Ascending aorta (tissue), 2 donors: ENCODE data around the gene RPUSD1. TPM values are rescaled to one million over a fixed set of nuclear protein-coding genes. Genes with fewer than 3 reads are reported as not detected.

Experiments
- DNase-seq, 2 donors: peaks; one replicate each; pipeline ENCODE4 v3.0.0-alpha.2; 2019; ENCODE audit warnings: low spot score in 2 of 2
- H3K27ac ChIP-seq, 2 donors: fragments of 200-600 bp; sonication (generic); one replicate each; pipeline ENCODE4 v1.5.1; 2016 to 2017; ENCODE audit warnings: mild to moderate bottlenecking in 1 of 2
- H3K27me3 ChIP-seq: fragments of 200-600 bp; sonication (generic); one replicate; pipeline ENCODE4 v1.5.1; 2017
- H3K36me3 ChIP-seq, 2 donors: fragments of 200-600 bp; sonication (generic); one replicate each; pipeline ENCODE4 v1.5.1; 2016
- H3K4me1 ChIP-seq, 2 donors: fragments of 200-600 bp; sonication (generic); one replicate each; pipeline ENCODE4 v1.5.1; 2016 to 2017; ENCODE audit warnings: mild to moderate bottlenecking in 1 of 2
- H3K4me3 ChIP-seq, 2 donors: fragments of 200-600 bp; sonication (generic); one replicate each; pipeline ENCODE4 v1.5.1; 2016 to 2017; ENCODE audit warnings: mild to moderate bottlenecking in 1 of 2
- H3K9me3 ChIP-seq, 2 donors: fragments of 200-600 bp; sonication (generic); one replicate each; pipeline ENCODE4 v1.5.1; 2016
- intact Hi-C: fragments of 100-400 bp; cut with DNase I; formaldehyde crosslinking; loops from one replicate; pipeline ENCODE4 v1.15.1; 2023
- total RNA-seq: library from RNA; depleted of rRNA; stranded (reverse); fragments of >200 nt; gene quantifications from one replicate; pipeline ENCODE4 v1.1.0, GENCODE V29; 2016
- TF ChIP-seq, protein P1 (sequence below), 3 experiments: fragments of 200-600 bp in 2 of 3; fragments of 450-650 bp in 1 of 3; sonication (generic) in 2 of 3; IDR thresholded peaks; one replicate each; pipeline ENCODE4 v1.5.1; 2016 to 2019; ENCODE audit warnings: antibody characterized with exemption in 3 of 3, mild to moderate bottlenecking in 1 of 3, moderate library complexity in 1 of 3

The RPUSD1 gene
- total RNA-seq, 1 donor from 2014 or later, result 4.8 TPM

DNA sequence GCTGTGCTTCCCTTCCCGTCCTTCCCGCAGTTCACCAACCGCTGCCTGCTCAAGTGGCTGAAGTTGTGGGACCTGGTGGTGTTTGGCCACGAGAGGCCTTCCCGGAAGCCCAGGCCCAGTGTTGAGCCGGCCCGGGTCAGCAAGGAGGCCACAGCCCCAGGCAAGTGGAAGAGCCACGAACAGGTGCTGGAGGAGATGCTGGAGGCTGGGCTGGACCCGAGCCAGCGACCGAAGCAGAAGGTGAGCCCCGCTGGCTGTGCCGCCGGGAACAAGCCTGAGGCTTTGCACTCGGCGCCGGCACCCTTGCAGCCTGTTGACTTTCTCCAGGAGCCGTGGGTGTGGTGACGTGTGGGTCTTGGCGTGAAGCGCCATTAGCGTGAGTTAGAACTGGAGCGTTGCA is 3.0 kb upstream of the RPUSD1 start:
- H3K36me3 ChIP-seq, result peaks cover 0 to 5% of the 10 kb centered on the region in 2 donors

GRCh38 chr16:790086-790485 is 1.9 kb upstream of the RPUSD1 start:
- peaks cover 0 to 9% of the 10 kb centered on the region in 2 donors for H3K36me3 ChIP-seq
- H3K27me3 ChIP-seq, result no peaks in the 10 kb centered on the region

More for the DNA sequence above, 3.0 kb upstream of the RPUSD1 start:
- H3K27me3 ChIP-seq, result no peaks in the 10 kb centered on the region
- TF ChIP-seq, protein P1, sequence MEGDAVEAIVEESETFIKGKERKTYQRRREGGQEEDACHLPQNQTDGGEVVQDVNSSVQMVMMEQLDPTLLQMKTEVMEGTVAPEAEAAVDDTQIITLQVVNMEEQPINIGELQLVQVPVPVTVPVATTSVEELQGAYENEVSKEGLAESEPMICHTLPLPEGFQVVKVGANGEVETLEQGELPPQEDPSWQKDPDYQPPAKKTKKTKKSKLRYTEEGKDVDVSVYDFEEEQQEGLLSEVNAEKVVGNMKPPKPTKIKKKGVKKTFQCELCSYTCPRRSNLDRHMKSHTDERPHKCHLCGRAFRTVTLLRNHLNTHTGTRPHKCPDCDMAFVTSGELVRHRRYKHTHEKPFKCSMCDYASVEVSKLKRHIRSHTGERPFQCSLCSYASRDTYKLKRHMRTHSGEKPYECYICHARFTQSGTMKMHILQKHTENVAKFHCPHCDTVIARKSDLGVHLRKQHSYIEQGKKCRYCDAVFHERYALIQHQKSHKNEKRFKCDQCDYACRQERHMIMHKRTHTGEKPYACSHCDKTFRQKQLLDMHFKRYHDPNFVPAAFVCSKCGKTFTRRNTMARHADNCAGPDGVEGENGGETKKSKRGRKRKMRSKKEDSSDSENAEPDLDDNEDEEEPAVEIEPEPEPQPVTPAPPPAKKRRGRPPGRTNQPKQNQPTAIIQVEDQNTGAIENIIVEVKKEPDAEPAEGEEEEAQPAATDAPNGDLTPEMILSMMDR (IDR thresholded peaks at IDR 0.05), result no peak
- intact Hi-C loops, result no loop called here
- no peak overlapping the region for H3K27ac ChIP-seq
- H3K9me3 ChIP-seq, result no peaks in the 10 kb centered on the region
- no peak overlapping the region for H3K4me3 ChIP-seq
- DNase-seq, result no peak
- H3K4me1 ChIP-seq, result peaks cover 7 to 17% of the 10 kb centered on the region in 2 donors

DNA sequence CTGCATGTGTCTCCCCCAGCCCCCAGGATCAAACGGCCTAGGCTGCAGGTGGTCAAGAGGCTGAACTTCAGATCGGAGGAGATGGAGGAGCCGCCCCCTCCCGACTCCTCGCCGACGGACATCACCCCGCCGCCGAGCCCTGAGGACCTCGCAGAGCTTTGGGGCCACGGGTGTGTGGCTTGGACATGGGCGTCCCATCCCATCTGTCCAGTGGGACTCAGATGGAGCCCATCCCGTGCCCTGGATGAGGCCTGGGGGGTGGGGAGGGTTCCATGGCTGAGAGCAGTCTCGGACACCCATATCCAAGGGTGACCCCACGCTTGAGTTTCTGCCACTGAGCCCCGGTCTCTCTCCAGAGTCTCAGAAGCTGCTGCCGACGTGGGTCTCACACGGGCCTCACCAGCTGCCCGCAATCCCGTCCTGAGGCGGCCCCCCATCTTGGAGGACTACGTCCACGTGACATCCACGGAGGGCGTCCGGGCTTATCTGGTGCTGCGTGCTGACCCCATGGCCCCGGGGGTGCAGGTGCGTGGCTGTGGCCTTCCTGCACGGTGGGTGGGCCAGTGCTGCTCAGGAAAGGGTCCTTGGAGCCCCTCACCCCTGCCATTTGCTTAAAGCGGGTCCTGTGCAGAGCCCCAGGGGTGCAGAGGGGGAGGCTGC is 1.1 kb upstream of the RPUSD1 start:
- no peaks in the 10 kb centered on the region for H3K9me3 ChIP-seq
- H3K27ac ChIP-seq, result no peak overlapping the region
- intact Hi-C loops, result loop anchor here (2.0 to 10.0 kb wide), 4 partner anchors 49 to 265 kb away; partner anchors contain the start of genes CIAO3, LMF1 and METRN
- DNase-seq, result no peak
- peaks cover 0 to 9% of the 10 kb centered on the region in 2 donors for H3K36me3 ChIP-seq
- no peaks in the 10 kb centered on the region for H3K27me3 ChIP-seq
- peaks cover 7 to 17% of the 10 kb centered on the region in 2 donors for H3K4me1 ChIP-seq
- peak overlapping the region; percentile 81 to 92 for H3K4me3 ChIP-seq
- TF ChIP-seq, protein P1 (IDR thresholded peaks at IDR 0.05), result no peak

More at GRCh38 chr16:790086-790485, 1.9 kb upstream of the RPUSD1 start:
- H3K4me3 ChIP-seq, result no peak overlapping the region
- no peak for DNase-seq
- no peaks in the 10 kb centered on the region for H3K9me3 ChIP-seq
- H3K27ac ChIP-seq, result no peak overlapping the region
- H3K4me1 ChIP-seq, result peaks cover 7 to 17% of the 10 kb centered on the region in 2 donors
- TF ChIP-seq, protein P1 (IDR thresholded peaks at IDR 0.05), result no peak
- intact Hi-C loops, result no loop called here

- Histone ChIP-seq H3K36me3 (peaks cover 0 to 9% of the 10 kb centered on the region in 2 donors), H3K4me3 (peak within 1 kb of the TSS; percentile 92 to 99), H3K27me3 (no peaks in the 10 kb centered on the region), H3K4me1 (peaks cover 7 to 17% of the 10 kb centered on the region in 2 donors), H3K27ac (peak within 1 kb of the TSS; percentile 21 to 49), H3K9me3 (no peaks in the 10 kb centered on the region)
- DNase-seq, result peak; percentile 63 to 95
- intact Hi-C loops, result loop anchor here (1.0 to 10.0 kb wide), 5 partner anchors 19 to 266 kb away; partner anchors contain the start of genes CIAO3, LMF1 and METRN
- TF ChIP-seq, protein P1 (IDR thresholded peaks at IDR 0.05), result no peak
Observed at GRCh38 chr16:788399-789126, 382 bp upstream of the RPUSD1 start, which contains the start of gene CHTF18. CHTF18 (plus strand) TSS chr16:788620; CDS start chr16:788685, 65 bp downstream.

DNA sequence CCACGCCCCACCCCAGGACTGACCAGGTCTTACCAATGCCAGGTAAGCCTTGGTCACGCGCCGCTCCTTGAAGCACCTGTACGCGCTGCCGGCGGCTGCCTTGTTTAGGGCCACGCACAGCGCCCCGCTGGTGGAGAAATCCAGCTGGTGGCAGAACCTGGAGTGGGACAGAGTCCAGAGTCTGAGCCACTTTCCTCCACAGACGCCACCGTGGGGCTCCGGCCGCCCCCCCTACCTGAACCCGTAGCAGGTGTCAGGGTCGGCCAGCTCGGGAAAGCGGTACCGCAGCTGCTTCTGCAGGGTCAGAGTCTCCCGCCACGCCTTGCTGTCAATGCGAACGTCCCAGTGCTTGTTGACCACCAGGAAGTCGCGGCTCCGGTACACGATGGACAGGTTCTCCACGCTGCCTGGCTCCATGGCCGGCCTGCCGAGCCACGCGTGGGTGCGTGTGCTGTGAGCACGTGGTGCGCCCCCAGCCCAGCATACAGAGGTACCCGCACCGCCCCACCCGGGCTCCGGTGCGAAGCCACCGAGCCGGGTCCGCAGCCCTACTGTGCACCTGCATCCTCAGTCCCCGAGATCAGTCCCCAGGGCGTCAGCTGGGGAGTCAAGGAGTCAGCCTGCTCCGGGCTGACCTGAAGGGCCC is 737 bp downstream of the RPUSD1 start:
- peaks cover 0 to 9% of the 10 kb centered on the region in 2 donors for H3K36me3 ChIP-seq
- TF ChIP-seq, protein P1 (IDR thresholded peaks at IDR 0.05), result no peak
- no peaks in the 10 kb centered on the region for H3K27me3 ChIP-seq
- intact Hi-C loops, result loop anchor here (10.0 kb wide), 1 partner anchor 267 kb away; no protein-coding TSS in a partner anchor
- H3K4me3 ChIP-seq, result peak overlapping the region; percentile 74 to 99
- peaks cover 7 to 17% of the 10 kb centered on the region in 2 donors for H3K4me1 ChIP-seq
- no peak for DNase-seq
- no peaks in the 10 kb centered on the region for H3K9me3 ChIP-seq
- peak overlapping the region in 1 of 2 donors; percentile 49 for H3K27ac ChIP-seq
